ENCODE data around the gene AMER3.

DNA sequence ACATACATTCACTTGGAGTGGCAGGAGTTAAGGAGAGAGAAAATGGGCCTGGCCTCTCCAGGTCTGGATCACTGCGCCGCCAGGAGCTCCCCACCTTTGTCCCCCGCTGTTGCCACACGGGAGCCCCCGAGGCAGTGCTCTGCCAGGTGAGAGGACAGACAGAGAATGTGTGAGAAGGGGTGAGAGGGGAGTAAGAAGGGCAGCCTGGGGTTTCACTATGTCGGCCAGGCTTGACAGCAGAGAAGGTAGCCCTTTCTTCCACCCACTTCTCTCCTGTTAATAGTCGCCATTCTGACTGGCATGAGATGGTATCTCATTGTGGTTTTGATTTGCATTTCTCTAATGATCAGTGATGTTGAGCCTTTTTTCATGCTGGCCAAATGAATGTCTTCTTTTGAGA, 55.1 kb downstream of the AMER3 start:
- TF ChIP-seq CTCF (IDR thresholded peaks at IDR 0.05 in 8 of 11, conservative IDR thresholded peaks at IDR 0.05 in 3 of 11) (no peak), POLR2AphosphoS5 (IDR thresholded peaks at IDR 0.05) (no peak), POLR2A (IDR thresholded peaks at IDR 0.05) (no peak)
